Smooth muscle cell of the pulmonary artery (primary cell): Measurements from ENCODE around the gene ALMS1. TPM values are rescaled to one million over a fixed set of nuclear protein-coding genes. Genes with fewer than 3 reads are reported as not detected.

ENCODE experiments used
- total RNA-seq: library from RNA; depleted of rRNA; stranded (reverse); fragments of >200 nt; gene quantifications from 2 replicates; pipeline ENCODE4 v1.2.3, GENCODE V29; 2014

ALMS1 gene, protein sequence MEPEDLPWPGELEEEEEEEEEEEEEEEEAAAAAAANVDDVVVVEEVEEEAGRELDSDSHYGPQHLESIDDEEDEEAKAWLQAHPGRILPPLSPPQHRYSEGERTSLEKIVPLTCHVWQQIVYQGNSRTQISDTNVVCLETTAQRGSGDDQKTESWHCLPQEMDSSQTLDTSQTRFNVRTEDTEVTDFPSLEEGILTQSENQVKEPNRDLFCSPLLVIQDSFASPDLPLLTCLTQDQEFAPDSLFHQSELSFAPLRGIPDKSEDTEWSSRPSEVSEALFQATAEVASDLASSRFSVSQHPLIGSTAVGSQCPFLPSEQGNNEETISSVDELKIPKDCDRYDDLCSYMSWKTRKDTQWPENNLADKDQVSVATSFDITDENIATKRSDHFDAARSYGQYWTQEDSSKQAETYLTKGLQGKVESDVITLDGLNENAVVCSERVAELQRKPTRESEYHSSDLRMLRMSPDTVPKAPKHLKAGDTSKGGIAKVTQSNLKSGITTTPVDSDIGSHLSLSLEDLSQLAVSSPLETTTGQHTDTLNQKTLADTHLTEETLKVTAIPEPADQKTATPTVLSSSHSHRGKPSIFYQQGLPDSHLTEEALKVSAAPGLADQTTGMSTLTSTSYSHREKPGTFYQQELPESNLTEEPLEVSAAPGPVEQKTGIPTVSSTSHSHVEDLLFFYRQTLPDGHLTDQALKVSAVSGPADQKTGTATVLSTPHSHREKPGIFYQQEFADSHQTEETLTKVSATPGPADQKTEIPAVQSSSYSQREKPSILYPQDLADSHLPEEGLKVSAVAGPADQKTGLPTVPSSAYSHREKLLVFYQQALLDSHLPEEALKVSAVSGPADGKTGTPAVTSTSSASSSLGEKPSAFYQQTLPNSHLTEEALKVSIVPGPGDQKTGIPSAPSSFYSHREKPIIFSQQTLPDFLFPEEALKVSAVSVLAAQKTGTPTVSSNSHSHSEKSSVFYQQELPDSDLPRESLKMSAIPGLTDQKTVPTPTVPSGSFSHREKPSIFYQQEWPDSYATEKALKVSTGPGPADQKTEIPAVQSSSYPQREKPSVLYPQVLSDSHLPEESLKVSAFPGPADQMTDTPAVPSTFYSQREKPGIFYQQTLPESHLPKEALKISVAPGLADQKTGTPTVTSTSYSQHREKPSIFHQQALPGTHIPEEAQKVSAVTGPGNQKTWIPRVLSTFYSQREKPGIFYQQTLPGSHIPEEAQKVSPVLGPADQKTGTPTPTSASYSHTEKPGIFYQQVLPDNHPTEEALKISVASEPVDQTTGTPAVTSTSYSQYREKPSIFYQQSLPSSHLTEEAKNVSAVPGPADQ (N-terminal part only)
- total RNA-seq: 18.4 and 19.7 TPM in 2 replicates

DNA sequence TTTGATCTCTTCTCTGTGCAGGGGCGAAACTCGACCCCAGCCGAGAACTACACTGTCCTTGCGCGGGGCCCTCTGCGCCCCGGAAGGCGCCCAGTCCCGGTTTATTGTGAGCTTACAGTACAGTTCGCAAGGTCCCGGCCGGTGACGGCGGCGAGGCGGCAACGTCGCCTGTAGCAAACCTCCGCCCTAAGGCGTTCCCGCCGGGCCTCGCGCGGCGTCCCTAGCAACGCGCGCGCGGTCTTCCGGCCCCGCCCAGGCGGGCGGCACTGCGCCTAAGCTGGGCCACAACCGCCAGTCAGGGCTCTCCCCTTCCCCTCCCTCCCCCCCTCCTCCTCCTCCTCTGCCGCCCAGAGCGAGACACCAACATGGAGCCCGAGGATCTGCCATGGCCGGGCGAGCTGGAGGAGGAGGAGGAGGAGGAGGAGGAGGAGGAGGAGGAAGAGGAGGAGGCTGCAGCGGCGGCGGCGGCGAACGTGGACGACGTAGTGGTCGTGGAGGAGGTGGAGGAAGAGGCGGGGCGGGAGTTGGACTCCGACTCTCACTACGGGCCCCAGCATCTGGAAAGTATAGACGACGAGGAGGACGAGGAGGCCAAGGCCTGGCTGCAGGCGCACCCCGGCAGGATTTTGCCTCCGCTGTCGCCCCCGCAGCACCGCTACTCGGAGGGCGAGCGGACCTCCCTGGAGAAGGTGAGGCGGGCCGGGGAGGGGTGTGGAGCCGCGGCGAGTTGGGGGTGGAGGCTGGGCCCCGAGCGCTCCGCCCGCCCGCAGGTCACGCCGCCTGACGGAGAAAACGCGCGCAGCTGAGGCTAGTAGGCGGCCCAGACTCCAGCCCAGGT, at the start of gene ALMS1:
ALMS1 (plus strand) TSS at position 333 of the 838 bp plus-strand sequence; CDS start at position 366, 33 bp downstream.

DNA sequence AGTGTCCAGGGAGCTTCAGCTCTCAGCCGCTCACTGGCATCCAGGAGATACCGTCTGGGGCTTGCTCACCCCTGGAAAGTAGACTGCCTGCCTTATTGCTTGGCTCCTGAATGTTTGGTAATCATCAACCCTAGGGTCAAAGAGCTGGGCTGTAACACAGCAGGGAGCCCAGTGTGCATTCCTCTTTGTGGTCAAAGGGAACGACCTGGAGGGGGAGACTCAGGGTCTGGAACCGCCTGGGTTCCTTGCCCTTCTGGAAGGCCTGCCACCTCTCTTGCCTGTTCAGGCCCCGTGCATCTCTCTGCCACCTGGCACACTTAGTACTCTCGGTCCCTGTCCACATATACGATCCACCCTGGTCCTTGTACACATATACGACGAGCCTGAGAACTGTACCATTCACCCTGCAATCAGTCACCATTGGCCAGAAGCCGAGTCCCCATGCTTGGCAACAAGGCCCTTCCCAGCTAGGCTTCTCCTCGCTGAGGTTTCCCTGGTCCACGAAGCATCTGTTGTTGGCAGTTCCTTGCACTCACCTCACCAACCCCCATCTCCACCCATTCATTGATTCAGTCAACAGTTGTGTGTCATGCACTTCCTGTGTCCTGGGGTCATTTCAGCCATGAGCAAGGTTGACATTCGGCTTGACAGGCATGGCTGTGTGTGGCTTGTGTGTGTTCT, 256.8 kb downstream of the ALMS1 start, which contains the start of gene NAT8:
NAT8 (minus strand) TSS at position 85 of the 681 bp plus-strand sequence. CDS start 794 bp downstream, outside the sequence.

Other genes starting within 250 kb of the ALMS1 start
- gene NOTO, start 183.3 kb upstream of the ALMS1 start, total RNA-seq: not detected in 2 replicates
- gene SMYD5, start 171.6 kb upstream of the ALMS1 start, total RNA-seq: 23.3 and 29.3 TPM in 2 replicates
- 9.8 and 13.1 TPM in 2 replicates for gene PRADC1, start 152.6 kb upstream of the ALMS1 start, total RNA-seq
- 273 and 296 TPM in 2 replicates for gene CCT7, start 151.5 kb upstream of the ALMS1 start, total RNA-seq
- 0.72 and 2.0 TPM in 2 replicates for gene FBXO41, start 101.4 kb upstream of the ALMS1 start, total RNA-seq
- gene EGR4, start 92.3 kb upstream of the ALMS1 start, total RNA-seq: not detected in 2 replicates